T-helper 2 cell treated with Interferon-gamma antibody and Interleukin-4, amounts not matched to agents 5 μg/mL and 100 μg/mL, for 36 hours (primary cell): ENCODE data around the gene MT1X.
A peak's percentile ranks its signal among the peaks of the same experiment; 100 is the strongest.
"Not testable (repeated sequence)": the region's sequence is repeated elsewhere in the genome, so short reads cannot be mapped to it uniquely, and the experiment has no call there.

Experiments used
- DNase-seq: peaks from one replicate; pipeline ENCODE4 v3.0.0; 2021; ENCODE audit warnings: low spot score
- H3K27ac Mint-ChIP-seq: one replicate; pipeline ENCODE4 v1.8.0; 2021; ENCODE audit warnings: mild to moderate bottlenecking, mixed read lengths
- H3K27me3 Mint-ChIP-seq: one replicate; pipeline ENCODE4 v1.8.0; 2021; ENCODE audit warnings: low read depth, mixed read lengths
- H3K36me3 Mint-ChIP-seq: one replicate; pipeline ENCODE4 v1.8.0; 2021; ENCODE audit warnings: low read depth, mixed read lengths
- H3K4me1 Mint-ChIP-seq: one replicate; pipeline ENCODE4 v1.8.0; 2021; ENCODE audit warnings: low read depth, mixed read lengths
- H3K4me3 Mint-ChIP-seq: one replicate; pipeline ENCODE4 v1.8.0; 2022; ENCODE audit warnings: mild to moderate bottlenecking, moderate library complexity, mixed read lengths
- H3K9me3 Mint-ChIP-seq: one replicate; pipeline ENCODE4 v1.8.0; 2021; ENCODE audit warnings: mixed read lengths

The MT1X gene

GRCh38 chr16:56665286-56666261 is 16.7 kb upstream of the MT1X start:
- H3K27me3 Mint-ChIP-seq: peaks cover 43% of the 10 kb centered on the region
- H3K4me1 Mint-ChIP-seq: peaks cover 41% of the 10 kb centered on the region
- H3K36me3 Mint-ChIP-seq, H3K9me3 Mint-ChIP-seq, H3K4me3 Mint-ChIP-seq, H3K27ac Mint-ChIP-seq: not testable (repeated sequence)
- DNase-seq: peak; percentile 34

- peaks cover 3% of the 10 kb centered on the region for H3K36me3 Mint-ChIP-seq
These were observed 14.4 kb upstream of the MT1X start, which contains the start of gene MT1G for GRCh38 chr16:56667581-56668571. TSS of gene MT1G (minus strand) at chr16:56668065. CDS start at chr16:56667993, 72 bp downstream.

GRCh38 chr16:56669005-56669839 is 13.0 kb upstream of the MT1X start, which contains the start of gene MT1H:
TSS of gene MT1H (plus strand) at chr16:56669814. CDS start at chr16:56669885, 71 bp downstream.
- H3K4me3 Mint-ChIP-seq: peak within 1 kb of the TSS; percentile 64
- peaks cover 47% of the 10 kb centered on the region for H3K27me3 Mint-ChIP-seq
- H3K27ac Mint-ChIP-seq: no peak within 1 kb of the TSS
- DNase-seq: no peak
- peaks cover 36% of the 10 kb centered on the region for H3K4me1 Mint-ChIP-seq
- peaks cover 3% of the 10 kb centered on the region for H3K36me3 Mint-ChIP-seq
- no peaks in the 10 kb centered on the region for H3K9me3 Mint-ChIP-seq

More at GRCh38 chr16:56667581-56668571, 14.4 kb upstream of the MT1X start, which contains the start of gene MT1G:
- DNase-seq: peak; percentile 44
- peaks cover 40% of the 10 kb centered on the region for H3K4me1 Mint-ChIP-seq
- no peaks in the 10 kb centered on the region for H3K9me3 Mint-ChIP-seq
- no peak within 1 kb of the TSS for H3K27ac Mint-ChIP-seq
- H3K27me3 Mint-ChIP-seq: peaks cover 49% of the 10 kb centered on the region
- H3K4me3 Mint-ChIP-seq: peak within 1 kb of the TSS; percentile 70

GRCh38 chr16:56669840-56670619 is 12.2 kb upstream of the MT1X start:
- H3K27me3 Mint-ChIP-seq: peaks cover 47% of the 10 kb centered on the region
- H3K27ac Mint-ChIP-seq: no peak overlapping the region
- DNase-seq: no peak
- H3K4me3 Mint-ChIP-seq: peak overlapping the region; percentile 46
- peaks cover 34% of the 10 kb centered on the region for H3K4me1 Mint-ChIP-seq
- no peaks in the 10 kb centered on the region for H3K9me3 Mint-ChIP-seq
- peaks cover 3% of the 10 kb centered on the region for H3K36me3 Mint-ChIP-seq

GRCh38 chr16:56670620-56670934 is 11.7 kb upstream of the MT1X start:
- H3K36me3 Mint-ChIP-seq: peaks cover 3% of the 10 kb centered on the region
- H3K27ac Mint-ChIP-seq: no peak overlapping the region
- no peaks in the 10 kb centered on the region for H3K9me3 Mint-ChIP-seq
- peaks cover 34% of the 10 kb centered on the region for H3K4me1 Mint-ChIP-seq
- H3K4me3 Mint-ChIP-seq: no peak overlapping the region
- peaks cover 52% of the 10 kb centered on the region for H3K27me3 Mint-ChIP-seq
- DNase-seq: no peak

GRCh38 chr16:56671691-56672090 is 10.6 kb upstream of the MT1X start:
- not testable (repeated sequence) for H3K36me3 Mint-ChIP-seq, DNase-seq, H3K27ac Mint-ChIP-seq, H3K9me3 Mint-ChIP-seq, H3K4me3 Mint-ChIP-seq
- Mint-ChIP-seq H3K27me3 (peaks cover 53% of the 10 kb centered on the region), H3K4me1 (peaks cover 38% of the 10 kb centered on the region)

GRCh38 chr16:56672171-56672570 is 10.1 kb upstream of the MT1X start:
- H3K4me3 Mint-ChIP-seq, H3K36me3 Mint-ChIP-seq, H3K9me3 Mint-ChIP-seq, DNase-seq, H3K27ac Mint-ChIP-seq: not testable (repeated sequence)
- Mint-ChIP-seq H3K27me3 (peaks cover 53% of the 10 kb centered on the region), H3K4me1 (peaks cover 37% of the 10 kb centered on the region)

- DNase-seq: no peak
- H3K4me3 Mint-ChIP-seq: no peak overlapping the region
- H3K9me3 Mint-ChIP-seq: no peaks in the 10 kb centered on the region
- peaks cover 49% of the 10 kb centered on the region for H3K27me3 Mint-ChIP-seq
- H3K4me1 Mint-ChIP-seq: peaks cover 30% of the 10 kb centered on the region
- H3K27ac Mint-ChIP-seq: no peak overlapping the region
- H3K36me3 Mint-ChIP-seq: peaks cover 3% of the 10 kb centered on the region
These were observed 9.3 kb upstream of the MT1X start for GRCh38 chr16:56672761-56673536.

GRCh38 chr16:56673921-56674320 is 8.3 kb upstream of the MT1X start:
- peaks cover 2% of the 10 kb centered on the region for H3K36me3 Mint-ChIP-seq
- H3K27me3 Mint-ChIP-seq: peaks cover 41% of the 10 kb centered on the region

GRCh38 chr16:56674570-56674969 is 7.7 kb upstream of the MT1X start:
- not testable (repeated sequence) for H3K4me3 Mint-ChIP-seq, H3K36me3 Mint-ChIP-seq, H3K27ac Mint-ChIP-seq, DNase-seq, H3K9me3 Mint-ChIP-seq
- Mint-ChIP-seq H3K27me3 (peaks cover 35% of the 10 kb centered on the region), H3K4me1 (peaks cover 20% of the 10 kb centered on the region)

More at GRCh38 chr16:56673921-56674320, 8.3 kb upstream of the MT1X start:
- H3K4me1 Mint-ChIP-seq: peaks cover 23% of the 10 kb centered on the region
- DNase-seq: no peak
- no peaks in the 10 kb centered on the region for H3K9me3 Mint-ChIP-seq
- H3K4me3 Mint-ChIP-seq: no peak overlapping the region
- H3K27ac Mint-ChIP-seq: no peak overlapping the region

GRCh38 chr16:56675685-56676210 is 6.5 kb upstream of the MT1X start:
- peak; percentile 37 for DNase-seq
- Mint-ChIP-seq H3K27me3 (peaks cover 24% of the 10 kb centered on the region), H3K4me3 (peak overlapping the region; percentile 74), H3K4me1 (peaks cover 18% of the 10 kb centered on the region), H3K27ac (no peak overlapping the region), H3K9me3 (no peaks in the 10 kb centered on the region), H3K36me3 (no peaks in the 10 kb centered on the region)

GRCh38 chr16:56677474-56677873 is 4.8 kb upstream of the MT1X start:
- Mint-ChIP-seq H3K27ac (no peak overlapping the region), H3K27me3 (peaks cover 15% of the 10 kb centered on the region), H3K36me3 (no peaks in the 10 kb centered on the region), H3K4me3 (no peak overlapping the region), H3K4me1 (peaks cover 22% of the 10 kb centered on the region), H3K9me3 (no peaks in the 10 kb centered on the region)
- no peak for DNase-seq
